BJ (cell line): ENCODE data around the gene ADM5. TPM values are rescaled to one million over a fixed set of nuclear protein-coding genes. Genes with fewer than 3 reads are reported as not detected.

ENCODE experiments used
- CTCF ChIA-PET: fragments of 350-600 bp; formaldehyde crosslinking; extraction: SDS; loops from one replicate; lab custom pipeline; 2021; ENCODE audit warnings: antibody characterized with exemption, inconsistent platforms; lab: Yijun Ruan, JAX
- POLR2A ChIA-PET: fragments of 300-600 bp; sonication (Branson Sonifier 250); formaldehyde crosslinking; extraction: SDS; loops from one replicate; lab custom pipeline; 2021; ENCODE audit warnings: antibody characterized with exemption; lab: Charles Lee
- DNase-seq: peaks from one replicate; pipeline ENCODE4 v3.0.0-alpha.2; 2011; ENCODE audit warnings: low read depth
- H3K27me3 ChIP-seq: 2 replicates; pipeline ENCODE4 v1.6.0; 2011; ENCODE audit warnings: low read length; ENCODE audit not compliant: control insufficient read depth, insufficient read depth
- H3K36me3 ChIP-seq: 2 replicates; pipeline ENCODE4 v1.5.1; 2011; ENCODE audit warnings: low read length; ENCODE audit not compliant: control insufficient read depth, insufficient read depth
- H3K4me3 ChIP-seq: 2 replicates; pipeline ENCODE4 v1.5.1; 2011; ENCODE audit warnings: low read depth, mild to moderate bottlenecking, control low read depth, low read length
- polyA plus RNA-seq: library from polyadenylated mRNA; depleted of rRNA; stranded (reverse); fragments of >200 nt; gene quantifications from 2 replicates; pipeline ENCODE4 v1.2.3, GENCODE V29; 2011; rRNA removed
- small RNA-seq: library from RNA; depleted of rRNA; stranded (forward); fragments of <200 nt; gene quantifications from one replicate; pipeline ENCODE3, GENCODE V24; 2012; ENCODE audit warnings: low replicate concordance, low read depth; ENCODE audit not compliant: insufficient read length
- TF ChIP-seq, protein P1 (sequence below): IDR thresholded peaks from 2 replicates; pipeline ENCODE4 v1.5.1; 2011; ENCODE audit warnings: low read depth, mild to moderate bottlenecking, control low read depth, inconsistent platforms, low read length, moderate library complexity; ENCODE audit not compliant: insufficient read depth

Gene ADM5
- polyA plus RNA-seq, 1 experiment: 0.39 TPM

DNA sequence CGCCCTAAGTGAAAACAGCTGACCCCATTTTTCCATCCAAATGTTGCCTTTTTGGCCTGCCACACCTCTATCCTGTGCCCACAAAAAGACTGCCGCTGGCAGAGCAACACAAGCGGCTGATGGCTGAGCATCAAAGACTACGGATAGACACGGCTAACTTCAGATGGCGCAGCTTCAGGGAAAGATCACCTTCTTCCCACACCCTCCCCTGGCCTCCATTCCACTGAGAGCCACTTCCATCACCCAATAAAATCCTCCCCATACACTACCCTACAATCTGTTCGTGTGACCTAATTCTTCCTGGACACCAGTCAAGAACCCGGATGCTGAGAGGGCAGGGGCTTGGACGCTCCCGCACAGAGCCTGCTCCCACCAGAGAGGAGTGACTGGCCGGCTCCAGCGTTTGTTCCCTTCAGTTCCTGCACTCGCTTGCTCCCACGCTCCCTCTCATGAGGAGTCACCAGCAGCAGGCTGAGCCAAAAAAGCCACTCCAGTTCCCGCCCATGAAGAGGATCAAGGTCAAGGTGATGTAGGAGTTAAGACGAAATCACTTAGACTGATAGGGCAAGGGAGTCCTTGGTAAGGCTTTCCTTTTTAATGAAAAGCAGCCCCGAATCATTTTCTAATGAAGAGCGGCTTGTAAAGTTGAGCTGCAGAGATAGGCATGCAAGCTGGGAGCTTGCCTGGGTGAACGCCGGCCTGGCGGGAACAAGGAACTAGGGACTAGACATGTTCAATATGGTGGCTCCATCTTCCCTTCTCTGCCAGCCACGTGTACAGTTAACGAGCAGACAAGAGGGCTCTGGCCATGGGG is 38.0 kb downstream of the ADM5 start:
- no peak overlapping the region for H3K4me3 ChIP-seq
- CTCF ChIA-PET: interaction anchor here (1.2 to 1.9 kb wide), 3 partner anchors 10 to 36 kb away, joined by 4 to 8 read pairs (median 4); partner anchors contain the start of gene CPT1C
- no peaks in the 10 kb centered on the region for H3K36me3 ChIP-seq
- POLR2A ChIA-PET: no interaction called here
- no peak for DNase-seq
- no peaks in the 10 kb centered on the region for H3K27me3 ChIP-seq
- TF ChIP-seq, protein P1, sequence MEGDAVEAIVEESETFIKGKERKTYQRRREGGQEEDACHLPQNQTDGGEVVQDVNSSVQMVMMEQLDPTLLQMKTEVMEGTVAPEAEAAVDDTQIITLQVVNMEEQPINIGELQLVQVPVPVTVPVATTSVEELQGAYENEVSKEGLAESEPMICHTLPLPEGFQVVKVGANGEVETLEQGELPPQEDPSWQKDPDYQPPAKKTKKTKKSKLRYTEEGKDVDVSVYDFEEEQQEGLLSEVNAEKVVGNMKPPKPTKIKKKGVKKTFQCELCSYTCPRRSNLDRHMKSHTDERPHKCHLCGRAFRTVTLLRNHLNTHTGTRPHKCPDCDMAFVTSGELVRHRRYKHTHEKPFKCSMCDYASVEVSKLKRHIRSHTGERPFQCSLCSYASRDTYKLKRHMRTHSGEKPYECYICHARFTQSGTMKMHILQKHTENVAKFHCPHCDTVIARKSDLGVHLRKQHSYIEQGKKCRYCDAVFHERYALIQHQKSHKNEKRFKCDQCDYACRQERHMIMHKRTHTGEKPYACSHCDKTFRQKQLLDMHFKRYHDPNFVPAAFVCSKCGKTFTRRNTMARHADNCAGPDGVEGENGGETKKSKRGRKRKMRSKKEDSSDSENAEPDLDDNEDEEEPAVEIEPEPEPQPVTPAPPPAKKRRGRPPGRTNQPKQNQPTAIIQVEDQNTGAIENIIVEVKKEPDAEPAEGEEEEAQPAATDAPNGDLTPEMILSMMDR: no peak

DNA sequence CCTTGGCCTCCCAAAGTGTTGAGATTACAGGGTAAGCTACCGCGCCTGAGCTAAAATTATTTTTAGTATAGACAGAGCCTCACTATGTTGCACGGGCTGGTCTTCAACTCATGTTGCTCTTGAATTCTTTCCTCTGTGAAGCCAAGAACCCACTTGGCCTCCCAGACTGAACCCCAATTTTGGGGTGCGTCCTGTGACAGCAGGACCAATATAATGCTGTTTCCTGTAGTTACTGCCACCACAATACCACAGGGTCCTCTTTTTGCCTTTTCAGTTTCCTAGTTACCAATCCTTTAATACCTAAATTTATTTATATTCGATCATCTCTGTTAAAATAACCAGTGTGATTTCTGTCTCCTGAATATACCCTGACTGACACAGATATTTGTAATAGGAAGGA is 40.8 kb downstream of the ADM5 start:
- POLR2A ChIA-PET: no interaction called here
- no peaks in the 10 kb centered on the region for H3K36me3 ChIP-seq
- TF ChIP-seq, protein P1: no peak
- no peak for DNase-seq
- H3K27me3 ChIP-seq: no peaks in the 10 kb centered on the region
- CTCF ChIA-PET: interaction anchor here (1.2 kb wide), 1 partner anchor 28 kb away, joined by 3 read pairs; no protein-coding TSS in a partner anchor
- no peak overlapping the region for H3K4me3 ChIP-seq

DNA sequence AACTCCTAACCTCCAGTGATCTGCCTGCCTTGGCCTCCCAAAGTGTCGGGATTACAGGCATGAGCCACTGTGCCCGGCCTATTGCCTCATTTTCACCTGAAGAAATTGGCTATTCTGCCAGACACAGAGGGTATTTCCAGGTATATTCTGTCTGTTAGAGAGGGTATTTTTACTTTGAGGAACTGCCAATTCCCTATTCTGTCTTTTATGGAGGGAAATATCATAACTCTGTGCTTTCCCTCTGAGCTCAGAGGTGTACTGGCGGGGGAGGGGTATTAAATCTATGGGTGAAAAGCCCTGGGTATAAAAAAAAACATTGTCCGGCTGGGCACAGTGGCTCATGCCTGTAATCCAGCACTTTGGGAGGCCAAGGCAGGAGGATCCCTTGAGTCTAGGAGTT is 48.9 kb downstream of the ADM5 start:
- TF ChIP-seq, protein P1: no peak
- no peak overlapping the region for H3K4me3 ChIP-seq
- ChIA-PET CTCF (no interaction called here), POLR2A (no interaction called here)
- no peaks in the 10 kb centered on the region for H3K36me3 ChIP-seq
- no peak for DNase-seq
- H3K27me3 ChIP-seq: no peaks in the 10 kb centered on the region

DNA sequence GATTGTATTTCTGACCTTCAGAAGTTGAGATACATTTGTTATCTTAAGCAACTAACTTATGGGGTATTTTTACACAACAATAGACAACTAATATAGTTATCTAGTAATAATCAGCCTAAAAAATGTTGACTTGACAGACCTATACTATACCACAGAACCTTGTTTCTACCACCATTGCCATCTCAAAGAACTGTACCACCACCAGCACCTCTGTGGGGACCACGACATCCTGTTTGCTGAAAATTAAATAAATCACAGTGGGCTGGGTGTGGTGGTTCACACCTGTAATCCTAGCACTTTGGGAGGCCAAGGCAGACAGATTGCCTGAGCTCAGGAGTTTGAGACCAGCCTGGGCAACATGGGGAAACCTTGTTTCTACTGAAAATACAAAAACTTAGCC is 49.7 kb downstream of the ADM5 start:
- ChIA-PET POLR2A (no interaction called here), CTCF (no interaction called here)
- TF ChIP-seq, protein P1: no peak
- Histone ChIP-seq H3K4me3 (no peak overlapping the region), H3K36me3 (no peaks in the 10 kb centered on the region), H3K27me3 (no peaks in the 10 kb centered on the region)
- DNase-seq: no peak

DNA sequence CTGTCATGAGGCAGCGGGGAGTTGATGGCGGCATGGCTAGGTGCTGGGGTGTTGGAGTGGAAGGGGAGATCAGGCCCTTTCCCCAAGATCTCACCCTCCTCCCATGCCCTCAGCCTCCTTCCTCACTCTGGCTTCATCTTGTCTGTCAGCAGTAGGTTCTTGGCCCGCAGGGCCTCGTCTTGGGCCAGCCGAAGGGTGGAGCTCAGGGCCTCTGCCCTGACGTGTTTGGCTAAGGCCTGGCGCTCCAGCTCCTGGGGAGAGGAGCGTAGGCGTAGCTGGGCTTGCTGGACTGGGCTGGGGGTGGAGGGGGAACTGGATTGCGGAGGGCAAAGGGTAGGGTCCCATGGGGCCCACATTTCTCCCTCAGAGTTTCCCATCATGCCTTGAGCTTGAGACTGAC is 50.5 kb downstream of the ADM5 start:
- TF ChIP-seq, protein P1: no peak
- Histone ChIP-seq H3K36me3 (no peaks in the 10 kb centered on the region), H3K27me3 (no peaks in the 10 kb centered on the region), H3K4me3 (no peak overlapping the region)
- CTCF ChIA-PET: interaction anchor here (0.8 kb wide), 1 partner anchor 10 kb away, joined by 3 read pairs; no protein-coding TSS in a partner anchor
- POLR2A ChIA-PET: no interaction called here
- no peak for DNase-seq

Small RNA genes lying within 50 kb of the gene (small RNA-seq; reads per million reads assigned to genes)
- gene MIR5088: not detected

Other genes starting within 250 kb of the ADM5 start
- 0.09 and 0.10 TPM in 2 replicates for gene SLC17A7, start 248.1 kb upstream of the ADM5 start, polyA plus RNA-seq
- 69.5 and 75.8 TPM in 2 replicates for gene PIH1D1, start 237.8 kb upstream of the ADM5 start, polyA plus RNA-seq
- gene ALDH16A1, start 236.4 kb upstream of the ADM5 start, polyA plus RNA-seq: 5.9 and 15.0 TPM in 2 replicates
- gene FLT3LG, start 215.4 kb upstream of the ADM5 start, polyA plus RNA-seq: 4.9 and 7.7 TPM in 2 replicates
- gene RPL13A, start 202.0 kb upstream of the ADM5 start, polyA plus RNA-seq: 2,322 and 6,136 TPM in 2 replicates
- gene RPS11, start 193.2 kb upstream of the ADM5 start, polyA plus RNA-seq: 2,226 and 2,533 TPM in 2 replicates
- 77.3 and 98.8 TPM in 2 replicates for gene FCGRT, start 176.9 kb upstream of the ADM5 start, polyA plus RNA-seq
- gene RCN3, start 161.6 kb upstream of the ADM5 start, polyA plus RNA-seq: 52.4 and 68.9 TPM in 2 replicates
- gene NOSIP, start 109.0 kb upstream of the ADM5 start, polyA plus RNA-seq: 59.2 and 87.6 TPM in 2 replicates
- 0.12 and 0.13 TPM in 2 replicates for gene PRRG2, start 108.3 kb upstream of the ADM5 start, polyA plus RNA-seq
- 0.42 and 0.43 TPM in 2 replicates for gene PRR12, start 98.4 kb upstream of the ADM5 start, polyA plus RNA-seq
- gene RRAS, start 49.5 kb upstream of the ADM5 start, polyA plus RNA-seq: 117 and 186 TPM in 2 replicates
- gene SCAF1, start 47.4 kb upstream of the ADM5 start, polyA plus RNA-seq: 2.8 and 3.4 TPM in 2 replicates
- gene IRF3, start 23.7 kb upstream of the ADM5 start, polyA plus RNA-seq: 47.5 and 68.5 TPM in 2 replicates
- 14.2 and 21.5 TPM in 2 replicates for gene BCL2L12, start 23.7 kb upstream of the ADM5 start, polyA plus RNA-seq
- 269 and 372 TPM in 2 replicates for gene PRMT1, start 12.3 kb upstream of the ADM5 start, polyA plus RNA-seq
- gene CPT1C, start 1.5 kb downstream of the ADM5 start, polyA plus RNA-seq: 26.0 and 45.9 TPM in 2 replicates
- 0.11 and 0.15 TPM in 2 replicates for gene TSKS, start 73.7 kb downstream of the ADM5 start, polyA plus RNA-seq
- gene AP2A1, start 77.4 kb downstream of the ADM5 start, polyA plus RNA-seq: 82.1 and 153 TPM in 2 replicates
- 8.3 and 14.3 TPM in 2 replicates for gene FUZ, start 123.7 kb downstream of the ADM5 start, polyA plus RNA-seq
- gene MED25, start 128.7 kb downstream of the ADM5 start, polyA plus RNA-seq: 12.3 and 27.7 TPM in 2 replicates
- 30.7 and 67.6 TPM in 2 replicates for gene PTOV1, start 161.6 kb downstream of the ADM5 start, polyA plus RNA-seq
- 14.6 and 28.9 TPM in 2 replicates for gene PNKP, start 178.0 kb downstream of the ADM5 start, polyA plus RNA-seq
- gene AKT1S1, start 187.8 kb downstream of the ADM5 start, polyA plus RNA-seq: 40.5 and 42.0 TPM in 2 replicates
- 17.6 and 26.7 TPM in 2 replicates for gene TBC1D17, start 188.1 kb downstream of the ADM5 start, polyA plus RNA-seq
- gene IL4I1, start 207.3 kb downstream of the ADM5 start, polyA plus RNA-seq: 0.12 and 0.32 TPM in 2 replicates
- 6.9 and 7.9 TPM in 2 replicates for gene ATF5, start 239.6 kb downstream of the ADM5 start, polyA plus RNA-seq
- gene NUP62, start 239.9 kb downstream of the ADM5 start, polyA plus RNA-seq: 11.9 and 15.1 TPM in 2 replicates